CMK (cell line): ENCODE measurements around the gene PRRT4.

Experiments
- DNase-seq: peaks from one replicate; pipeline ENCODE4 v3.0.0-alpha.2; 2010; ENCODE audit warnings: low read depth

The PRRT4 gene

GRCh38 chr7:128361411-128362379 is at the start of gene PRRT4:
Gene PRRT4, minus strand, starts transcription at chr7:128361690.
- DNase-seq, result no peak

- DNase-seq, result no peak
Measured at GRCh38 chr7:128410451-128410753, 48.9 kb upstream of the PRRT4 start.

- DNase-seq, result no peak
Measured at GRCh38 chr7:128409596-128410450, 48.3 kb upstream of the PRRT4 start, which contains the start of gene IMPDH1. Gene IMPDH1, minus strand, starts transcription at chr7:128409982. Its CDS starts 81 bp downstream, at chr7:128409901.

- no peak for DNase-seq
Measured at GRCh38 chr7:128408709-128409595, 47.5 kb upstream of the PRRT4 start.

- no peak for DNase-seq
Measured at GRCh38 chr7:128407751-128408708, 46.5 kb upstream of the PRRT4 start.

GRCh38 chr7:128407233-128407589 is 45.7 kb upstream of the PRRT4 start:
- DNase-seq, result no peak

- no peak for DNase-seq
Measured at GRCh38 chr7:128406314-128407232, 45.1 kb upstream of the PRRT4 start.

- no peak for DNase-seq
Measured at GRCh38 chr7:128405471-128406313, 44.2 kb upstream of the PRRT4 start.

- DNase-seq, result no peak
Measured at GRCh38 chr7:128404886-128405470, 43.5 kb upstream of the PRRT4 start.

- no peak for DNase-seq
Measured at GRCh38 chr7:128404143-128404681, 42.7 kb upstream of the PRRT4 start.

GRCh38 chr7:128403676-128404075 is 42.2 kb upstream of the PRRT4 start:
- DNase-seq, result no peak

GRCh38 chr7:128402356-128402755 is 40.9 kb upstream of the PRRT4 start:
- no peak for DNase-seq

GRCh38 chr7:128400566-128400965 is 39.1 kb upstream of the PRRT4 start:
- DNase-seq, result no peak

- no peak for DNase-seq
Measured at GRCh38 chr7:128399991-128400390, 38.5 kb upstream of the PRRT4 start.

GRCh38 chr7:128398841-128399135 is 37.3 kb upstream of the PRRT4 start:
- DNase-seq, result no peak

GRCh38 chr7:128398016-128398840 is 36.7 kb upstream of the PRRT4 start:
- DNase-seq, result no peak

GRCh38 chr7:128396357-128396756 is 34.9 kb upstream of the PRRT4 start:
- no peak for DNase-seq
